Limb (tissue), 2 donors: ENCODE measurements around the gene C3orf80.
"Not testable (repeated sequence)": the region's sequence is repeated elsewhere in the genome, so short reads cannot be mapped to it uniquely, and the experiment has no call there.

ENCODE experiments used
- DNase-seq, 2 donors: peaks; one replicate each; pipeline ENCODE4 v3.0.0-alpha.2; 2016; ENCODE audit errors: extremely low spot score in 2 of 2

C3orf80 gene

GRCh38 chr3:160210799-160211221 lies 14.4 kb upstream of the C3orf80 start:
- DNase-seq = no peak

GRCh38 chr3:160213191-160213590 lies 12.0 kb upstream of the C3orf80 start:
- DNase-seq = no peak

- no peak for DNase-seq
Observed at GRCh38 chr3:160217675-160218074, 7.5 kb upstream of the C3orf80 start.

- no peak for DNase-seq
Observed at GRCh38 chr3:160218136-160218535, 7.1 kb upstream of the C3orf80 start.

GRCh38 chr3:160220038-160220437 lies 5.2 kb upstream of the C3orf80 start:
- no peak for DNase-seq

GRCh38 chr3:160221019-160221418 lies 4.2 kb upstream of the C3orf80 start:
- DNase-seq = no peak

GRCh38 chr3:160224256-160224655 lies 966 bp upstream of the C3orf80 start:
- no peak for DNase-seq

- DNase-seq = no peak
Observed at GRCh38 chr3:160224811-160225175, 429 bp upstream of the C3orf80 start.

- DNase-seq = peak in 1 of 2 donors; percentile 59
Observed at GRCh38 chr3:160226026-160226907, 1.0 kb downstream of the C3orf80 start.

- no peak for DNase-seq
Observed at GRCh38 chr3:160227419-160227818, 2.2 kb downstream of the C3orf80 start.

GRCh38 chr3:160232014-160232413 lies 6.8 kb downstream of the C3orf80 start:
- DNase-seq = no peak

GRCh38 chr3:160240719-160241118 lies 15.5 kb downstream of the C3orf80 start:
- not testable (repeated sequence) for DNase-seq

GRCh38 chr3:160245261-160245800 lies 20.1 kb downstream of the C3orf80 start:
- DNase-seq = no peak

- DNase-seq = no peak
Observed at GRCh38 chr3:160247766-160248165, 22.5 kb downstream of the C3orf80 start.

GRCh38 chr3:160253298-160253697 lies 28.1 kb downstream of the C3orf80 start:
- DNase-seq = no peak

GRCh38 chr3:160257606-160258005 lies 32.4 kb downstream of the C3orf80 start:
- no peak for DNase-seq

GRCh38 chr3:160259589-160259988 lies 34.4 kb downstream of the C3orf80 start:
- no peak for DNase-seq

GRCh38 chr3:160260587-160261270 lies 35.5 kb downstream of the C3orf80 start:
- no peak for DNase-seq

GRCh38 chr3:160265088-160265487 lies 39.9 kb downstream of the C3orf80 start:
- no peak for DNase-seq
